H1 (cell line): ENCODE results near the gene LDLRAD1. TPM values are rescaled to one million over a fixed set of nuclear protein-coding genes. Genes with fewer than 3 reads are reported as not detected.

Experiments
- CTCF ChIA-PET: fragments of 300-600 bp; sonication (Branson Sonifier 250); formaldehyde crosslinking; loops from one replicate; lab custom pipeline; 2021; ENCODE audit not compliant: partially characterized antibody; lab: Charles Lee
- POLR2A ChIA-PET: fragments of 300-600 bp; sonication (Branson Sonifier 250); formaldehyde crosslinking; loops from one replicate; lab custom pipeline; 2021; ENCODE audit warnings: inconsistent platforms; ENCODE audit not compliant: partially characterized antibody; lab: Charles Lee
- DNase-seq, 2 experiments: peaks; one replicate each; pipeline versions ENCODE4 v3.0.0 to v3.0.0-alpha.2; 2010 to 2022; ENCODE audit warnings: low spot score in 2 of 2, low read depth in 1 of 2, mixed read lengths in 1 of 2
- FAIRE-seq: peaks from 2 replicates; lab custom pipeline; 2011; peaks lifted over from hg19 to GRCh38; lab: Jason Lieb, UNC
- H2AFZ ChIP-seq: 2 replicates; pipeline ENCODE4 v1.8.1; 2012; ENCODE audit warnings: low read length, inconsistent platforms
- H2AK5ac ChIP-seq: 2 replicates; pipeline ENCODE4 v1.6.1; 2013; ENCODE audit warnings: low read depth, low read length
- H2BK120ac ChIP-seq: replicated peaks from 2 replicates; pipeline ENCODE3; 2013; ENCODE audit warnings: low read depth, low read length, inconsistent platforms
- H2BK12ac ChIP-seq: 2 replicates; pipeline ENCODE4 v1.6.1; 2013; ENCODE audit warnings: low read depth, low read length
- H2BK15ac ChIP-seq: 2 replicates; pipeline ENCODE4 v1.6.1; 2013; ENCODE audit warnings: low read length
- H2BK20ac ChIP-seq: 2 replicates; pipeline ENCODE4 v1.6.1; 2013; ENCODE audit warnings: low read length
- H2BK5ac ChIP-seq: 2 replicates; pipeline ENCODE4 v1.6.1; 2013; ENCODE audit warnings: low read depth, low read length
- H3K14ac ChIP-seq: 2 replicates; pipeline ENCODE4 v1.6.1; 2013; ENCODE audit warnings: inconsistent platforms; ENCODE audit not compliant: insufficient read length
- H3K18ac ChIP-seq: 2 replicates; pipeline ENCODE4 v1.6.1; 2013; ENCODE audit warnings: low read length; ENCODE audit errors: extremely low read depth
- H3K23ac ChIP-seq: 2 replicates; pipeline ENCODE4 v1.6.1; 2013; ENCODE audit warnings: inconsistent platforms; ENCODE audit not compliant: insufficient read length
- H3K23me2 ChIP-seq: 2 replicates; pipeline ENCODE4 v1.6.1; 2013; ENCODE audit warnings: low read depth, low read length
- H3K27ac ChIP-seq: 2 replicates; pipeline ENCODE4 v1.6.1; 2011; ENCODE audit warnings: low read depth, low read length, inconsistent platforms
- H3K27me3 ChIP-seq, 4 experiments: replicated peaks in 1 of 4; 1 replicate in 1 of 4; 2 replicates in 3 of 4; pipeline versions ENCODE4 v1.6.1 to v1.8.1; 2011 to 2013; ENCODE audit warnings: low read length in 3 of 4, mild to moderate bottlenecking in 3 of 4, inconsistent platforms in 2 of 4, mixed read lengths in 2 of 4, moderate library complexity in 1 of 4; ENCODE audit not compliant: control insufficient read depth in 3 of 4, insufficient read depth in 3 of 4; ENCODE audit errors: extremely low read depth in 1 of 4
- H3K36me3 ChIP-seq, 4 experiments: 2 replicates each; pipeline versions ENCODE4 v1.6.1 to v1.8.1; 2011 to 2013; ENCODE audit warnings: mild to moderate bottlenecking in 4 of 4, low read length in 3 of 4, moderate library complexity in 2 of 4, control low read depth in 1 of 4, inconsistent platforms in 1 of 4; ENCODE audit not compliant: insufficient read depth in 4 of 4, control insufficient read depth in 2 of 4
- H3K4ac ChIP-seq: replicated peaks from 2 replicates; pipeline ENCODE3; 2013; ENCODE audit warnings: low read length, low read depth, mixed read lengths, inconsistent platforms; ENCODE audit not compliant: insufficient read length
- H3K4me1 ChIP-seq, 4 experiments: replicated peaks in 1 of 4; 1 replicate in 1 of 4; 2 replicates in 3 of 4; pipeline versions ENCODE4 v1.6.1 to v1.8.1; 2011 to 2013; ENCODE audit warnings: low read length in 3 of 4, inconsistent platforms in 2 of 4, mixed read lengths in 1 of 4; ENCODE audit not compliant: insufficient read depth in 4 of 4, control insufficient read depth in 3 of 4
- H3K4me2 ChIP-seq, 2 experiments: 2 replicates each; pipeline versions ENCODE4 v1.6.1 to v1.8.1; 2011 to 2013; ENCODE audit warnings: low read depth in 2 of 2, low read length in 2 of 2, control low read depth in 1 of 2, inconsistent platforms in 1 of 2, mild to moderate bottlenecking in 1 of 2; ENCODE audit not compliant: insufficient read depth in 1 of 2
- H3K4me3 ChIP-seq, 4 experiments: fragments of 200-600, 300-600 bp in 1 of 4; sonication (generic), shearing (Covaris generic), sonication (Bioruptor Twin) in 1 of 4; 2 replicates each; pipeline versions ENCODE4 v1.5.1 to v1.8.1; 2011 to 2016; ENCODE audit warnings: low read length in 4 of 4, low read depth in 3 of 4, control low read depth in 2 of 4, inconsistent platforms in 2 of 4, mild to moderate bottlenecking in 2 of 4, mixed read lengths in 1 of 4, moderate library complexity in 1 of 4; ENCODE audit not compliant: insufficient read depth in 2 of 4; ENCODE audit errors: extremely low read depth in 1 of 4
- H3K56ac ChIP-seq: replicated peaks from 2 replicates; pipeline ENCODE3; 2013; ENCODE audit warnings: low read depth, mild to moderate bottlenecking, mixed read lengths, low read length, inconsistent platforms; ENCODE audit not compliant: insufficient read length
- H3K79me1 ChIP-seq: 2 replicates; pipeline ENCODE4 v1.6.1; 2013; ENCODE audit warnings: low read depth, low read length, control low read depth
- H3K79me2 ChIP-seq, 2 experiments: 2 replicates each; pipeline versions ENCODE4 v1.6.1 to v1.8.1; 2012 to 2013; ENCODE audit warnings: low read length in 2 of 2, mild to moderate bottlenecking in 2 of 2, inconsistent platforms in 1 of 2; ENCODE audit not compliant: insufficient read depth in 2 of 2, control insufficient read depth in 1 of 2
- H3K9ac ChIP-seq, 4 experiments: replicated peaks in 1 of 4; 1 replicate in 1 of 4; 2 replicates in 3 of 4; pipeline versions ENCODE4 v1.6.1 to v1.8.1; 2011 to 2013; ENCODE audit warnings: low read depth in 3 of 4, low read length in 3 of 4, control low read depth in 2 of 4, mild to moderate bottlenecking in 2 of 4, moderate library complexity in 2 of 4, inconsistent platforms in 1 of 4; ENCODE audit errors: extremely low read depth in 1 of 4
- H3K9me3 ChIP-seq, 2 experiments: 2 replicates each; pipeline versions ENCODE4 v1.6.1 to v1.8.1; 2012 to 2013; ENCODE audit warnings: mild to moderate bottlenecking in 2 of 2, moderate library complexity in 2 of 2, control low read depth in 1 of 2, inconsistent platforms in 1 of 2, low read depth in 1 of 2, low read length in 1 of 2, mixed read lengths in 1 of 2; ENCODE audit not compliant: insufficient read depth in 2 of 2
- H4K20me1 ChIP-seq, 2 experiments: replicated peaks in 1 of 2; 2 replicates each; pipeline versions ENCODE3 to v1.8.1; 2011 to 2013; ENCODE audit warnings: inconsistent platforms in 2 of 2, low read length in 2 of 2, mild to moderate bottlenecking in 1 of 2; ENCODE audit not compliant: insufficient read depth in 2 of 2, control insufficient read depth in 1 of 2
- H4K5ac ChIP-seq: 2 replicates; pipeline ENCODE4 v1.6.1; 2013; ENCODE audit warnings: low read length, low read depth, mixed read lengths, inconsistent platforms; ENCODE audit not compliant: insufficient read length
- H4K8ac ChIP-seq: 2 replicates; pipeline ENCODE4 v1.8.0; 2013; ENCODE audit warnings: mild to moderate bottlenecking, moderate library complexity, low read length, inconsistent platforms; ENCODE audit not compliant: insufficient read depth; ENCODE audit errors: extremely low read depth
- H4K91ac ChIP-seq: replicated peaks from 2 replicates; pipeline ENCODE3; 2013; ENCODE audit warnings: low read length, mixed read lengths, inconsistent platforms; ENCODE audit not compliant: insufficient read length
- CEBPB ChIP-seq: IDR thresholded peaks from 2 replicates; pipeline ENCODE4 v1.6.1; 2012; ENCODE audit warnings: low read depth, low read length
- CHD2 ChIP-seq: IDR thresholded peaks from 2 replicates; pipeline ENCODE4 v1.6.1; 2012; ENCODE audit warnings: low read length, improper control_type of control experiment
- WGBS, 2 experiments: shearing (Covaris generic) in 1 of 2; methylation state at CpG; one replicate each; pipeline versions ENCODE4 v1.1.6 to v1.1.7; 2013 to 2015; ENCODE audit warnings: low lambda C conversion rate in 2 of 2, mixed read lengths in 2 of 2, inconsistent platforms in 1 of 2, low coverage in 1 of 2, missing lambda C conversion rate in 1 of 2; ENCODE audit not compliant: insufficient replicate concordance in 2 of 2, insufficient coverage in 1 of 2, insufficient read length in 1 of 2; ENCODE audit errors: extremely low coverage in 1 of 2, missing lambda C conversion rate in 1 of 2; 5-methylcytosine and 5-hydroxymethylcytosine counted together
- polyA plus RNA-seq, 7 experiments: library from polyadenylated mRNA; depleted of rRNA in 3 of 7; stranded (reverse) in 5 of 7; unstranded in 2 of 7; fragments of >200 nt in 5 of 7; fragments of 200-250 nt in 2 of 7; gene quantifications; 1 replicate in 5 of 7; 2 replicates in 1 of 7; 4 replicates in 1 of 7; pipeline versions ENCODE4 v1.2.1 to v1.2.3, GENCODE V29; 2011 to 2013; ENCODE audit warnings: missing spikeins in 2 of 7, mixed read lengths in 2 of 7
- total RNA-seq: library from RNA; stranded (reverse); fragmentation: NEBNext Ultra II Directional; extraction: Animal tissue kit (Norgen Biotek cat#: 25700); gene quantifications from 2 replicates; pipeline ENCODE4 v1.2.1, GENCODE V29; 2021

LDLRAD1 gene
- total and polyA plus RNA-seq, 2 of the 8 experiments (the other 6 are each of a cell fraction or from before 2014, with no cell fraction given), result not detected

DNA sequence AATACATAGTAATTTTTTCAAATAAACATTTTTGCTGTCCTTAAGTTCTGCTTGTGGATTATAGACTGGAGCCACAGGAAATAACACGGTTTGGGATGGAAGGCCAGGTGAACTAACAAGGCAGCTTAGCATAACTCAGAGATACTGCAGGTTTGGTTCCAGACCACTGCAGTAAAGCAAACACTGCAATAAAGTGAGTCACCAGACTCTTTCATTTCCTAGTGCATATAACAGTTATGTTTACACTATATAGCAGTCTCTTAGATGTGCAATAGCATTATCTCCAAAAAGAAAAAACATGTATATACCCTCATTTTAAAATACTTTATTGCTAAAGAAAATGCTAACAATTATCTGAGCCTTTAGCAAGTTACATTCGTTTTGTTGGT lies 49.9 kb downstream of the LDLRAD1 start:
- H3K9ac ChIP-seq, result no peak overlapping the region
- 83% methylated on average over 2 of the region's 2 CpGs; no CpG with 5 or more reads in 1 of the 2 experiments for WGBS, 2 experiments

More for the DNA sequence above, 49.9 kb downstream of the LDLRAD1 start:
- H3K36me3 ChIP-seq, result peaks cover 6 to 46% (median 16%) of the 10 kb centered on the region in 4 experiments
- no peak overlapping the region for H3K14ac ChIP-seq
- no peak overlapping the region for H3K4ac ChIP-seq
- H4K91ac ChIP-seq, result no peak overlapping the region
- H3K27me3 ChIP-seq, result no peaks in the 10 kb centered on the region
- no peaks in the 10 kb centered on the region; a peak in 2 of 7 replicates for H3K4me1 ChIP-seq
- H3K79me1 ChIP-seq, result no peaks in the 10 kb centered on the region; the same call in 1 of the 2 replicates
- CTCF ChIA-PET, result interaction anchor here (1.2 kb wide), 1 partner anchor 90 kb away, joined by 3 read pairs; no protein-coding TSS in a partner anchor
- no peak overlapping the region for H2BK15ac ChIP-seq
- H2BK120ac ChIP-seq, result no peak overlapping the region
- no peak for FAIRE-seq
- no peak overlapping the region for H3K4me2 ChIP-seq
- H3K56ac ChIP-seq, result no peak overlapping the region
- no peaks in the 10 kb centered on the region for H3K9me3 ChIP-seq
- POLR2A ChIA-PET, result no interaction called here
- no peak for DNase-seq
- H2AFZ ChIP-seq, result no peak overlapping the region
- no peaks in the 10 kb centered on the region for H3K79me2 ChIP-seq
- no peak overlapping the region for H2BK20ac ChIP-seq
- H3K23me2 ChIP-seq, result no peaks in the 10 kb centered on the region
- TF ChIP-seq CEBPB, result no peak
- no peak for TF ChIP-seq CHD2
- no peak overlapping the region for H2AK5ac ChIP-seq
- H2BK12ac ChIP-seq, result no peak overlapping the region
- H3K4me3 ChIP-seq, result no peak overlapping the region
- H4K8ac ChIP-seq, result no peak overlapping the region
- H4K20me1 ChIP-seq, result peaks cover 0 to 2% of the 10 kb centered on the region in 2 experiments
- H3K27ac ChIP-seq, result no peak overlapping the region
- H4K5ac ChIP-seq, result no peak overlapping the region
- H3K23ac ChIP-seq, result no peak overlapping the region
- H3K18ac ChIP-seq, result no peak overlapping the region
- H2BK5ac ChIP-seq, result no peak overlapping the region
